Measurements from ENCODE around the gene CETN1.

The CETN1 gene

DNA sequence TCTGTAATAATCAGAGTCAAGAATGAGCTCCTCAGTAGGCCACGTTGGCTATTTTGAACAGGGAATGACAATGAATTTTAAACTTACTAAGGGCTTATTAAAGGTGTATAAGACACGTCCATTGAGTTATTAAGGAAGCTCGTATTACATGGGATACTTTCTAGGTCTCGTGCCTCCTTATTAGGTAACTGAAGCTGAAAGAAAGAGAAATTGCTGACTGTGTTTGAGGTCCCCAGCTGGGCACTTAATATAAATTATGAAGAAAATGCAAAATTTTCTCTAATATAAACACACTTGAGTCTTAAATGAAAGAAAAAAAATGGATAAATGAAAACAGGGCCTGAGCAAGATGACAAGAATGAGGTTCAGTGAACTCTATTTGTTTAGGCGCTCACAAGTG lies 38.4 kb downstream of the CETN1 start:
- Histone ChIP-seq H3K27ac (ENCODE audit: insufficient read depth, low read length, poor library complexity, severe bottlenecking) (no peak overlapping the region), H3K36me3 (ENCODE audit: control insufficient read depth, insufficient read depth, low read length) (no peaks in the 10 kb centered on the region), H3K4me1 (ENCODE audit: control insufficient read depth, insufficient read depth, low read length, poor library complexity, severe bottlenecking) (no peaks in the 10 kb centered on the region), H3K9me3 (ENCODE audit: control insufficient read depth, low read length) (no peaks in the 10 kb centered on the region), H3K4me3 (ENCODE audit: insufficient read depth, low read depth, low read length, poor library complexity, severe bottlenecking) (no peak overlapping the region), H3K27me3 (replicated peaks; ENCODE audit: control insufficient read depth, insufficient read depth, low read length, poor library complexity, severe bottlenecking) (no peaks in the 10 kb centered on the region)
- DNase-seq: no peak

DNA sequence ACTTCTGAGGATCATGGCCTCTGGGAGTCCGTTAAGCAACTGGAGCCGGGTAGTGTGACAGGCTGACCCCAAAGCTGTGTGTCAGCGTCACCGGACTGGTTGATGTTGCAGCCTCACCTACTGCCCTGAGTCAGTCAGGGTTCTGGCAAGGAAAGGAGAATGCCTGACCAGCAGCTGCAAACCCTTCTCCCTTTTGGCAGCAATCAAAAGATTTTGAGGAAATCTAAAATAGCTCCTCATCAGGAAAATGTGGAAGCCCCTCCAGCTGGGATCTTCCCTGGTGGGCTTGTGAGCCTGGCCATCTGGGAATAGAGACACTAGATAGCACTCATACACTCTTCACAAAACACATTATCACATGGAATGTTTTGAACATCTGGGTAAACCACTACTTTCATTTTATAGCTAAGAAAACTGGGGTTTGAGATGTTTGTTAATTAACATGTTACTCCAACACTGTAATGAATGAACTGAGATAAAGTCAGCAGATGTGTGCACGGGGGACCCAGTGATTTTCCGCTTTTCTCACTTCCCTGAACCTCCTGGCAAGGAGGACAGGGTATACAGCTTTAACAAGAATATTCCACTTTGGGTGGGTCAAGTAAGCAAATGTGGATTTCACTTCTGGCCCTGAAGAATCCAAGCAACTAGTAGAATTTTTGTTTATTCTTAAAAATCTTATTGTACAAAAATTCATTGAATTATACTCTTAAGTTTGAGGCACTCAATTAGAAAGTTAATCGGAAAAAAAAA lies 41.3 kb downstream of the CETN1 start:
- H3K27ac ChIP-seq (ENCODE audit: insufficient read depth, low read length, poor library complexity, severe bottlenecking): no peak overlapping the region
- no peaks in the 10 kb centered on the region for H3K36me3 ChIP-seq (ENCODE audit: control insufficient read depth, insufficient read depth, low read length)
- no peaks in the 10 kb centered on the region for H3K9me3 ChIP-seq (ENCODE audit: control insufficient read depth, low read length)
- H3K4me3 ChIP-seq (ENCODE audit: insufficient read depth, low read depth, low read length, poor library complexity, severe bottlenecking): no peak overlapping the region
- no peaks in the 10 kb centered on the region for H3K27me3 ChIP-seq (replicated peaks; ENCODE audit: control insufficient read depth, insufficient read depth, low read length, poor library complexity, severe bottlenecking)
- no peak for DNase-seq
- no peaks in the 10 kb centered on the region for H3K4me1 ChIP-seq (ENCODE audit: control insufficient read depth, insufficient read depth, low read length, poor library complexity, severe bottlenecking)

DNA sequence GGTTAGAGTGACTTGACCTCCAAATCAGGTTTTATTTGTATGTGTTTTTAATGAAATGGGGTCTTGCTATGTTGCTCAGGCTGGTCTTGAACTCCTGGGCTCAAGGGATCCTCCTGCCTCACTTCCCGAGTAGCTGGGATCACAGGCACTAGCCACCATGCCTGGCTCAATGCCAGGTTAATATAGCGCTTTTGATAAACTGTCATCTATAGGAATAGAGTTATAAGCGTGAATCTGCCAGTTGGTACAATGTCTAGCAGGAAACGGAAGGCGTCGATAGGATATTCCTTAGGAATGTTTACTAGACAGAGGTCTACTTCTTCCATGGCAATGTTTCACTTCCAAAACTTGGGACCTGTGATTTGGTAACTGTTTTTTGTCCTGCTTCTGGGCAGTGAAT lies 42.1 kb downstream of the CETN1 start:
- no peaks in the 10 kb centered on the region for H3K4me1 ChIP-seq (ENCODE audit: control insufficient read depth, insufficient read depth, low read length, poor library complexity, severe bottlenecking)
- no peaks in the 10 kb centered on the region for H3K9me3 ChIP-seq (ENCODE audit: control insufficient read depth, low read length)
- no peaks in the 10 kb centered on the region for H3K36me3 ChIP-seq (ENCODE audit: control insufficient read depth, insufficient read depth, low read length)
- no peak for DNase-seq
- no peak overlapping the region for H3K27ac ChIP-seq (ENCODE audit: insufficient read depth, low read length, poor library complexity, severe bottlenecking)
- H3K27me3 ChIP-seq (replicated peaks; ENCODE audit: control insufficient read depth, insufficient read depth, low read length, poor library complexity, severe bottlenecking): no peaks in the 10 kb centered on the region
- no peak overlapping the region for H3K4me3 ChIP-seq (ENCODE audit: insufficient read depth, low read depth, low read length, poor library complexity, severe bottlenecking)

DNA sequence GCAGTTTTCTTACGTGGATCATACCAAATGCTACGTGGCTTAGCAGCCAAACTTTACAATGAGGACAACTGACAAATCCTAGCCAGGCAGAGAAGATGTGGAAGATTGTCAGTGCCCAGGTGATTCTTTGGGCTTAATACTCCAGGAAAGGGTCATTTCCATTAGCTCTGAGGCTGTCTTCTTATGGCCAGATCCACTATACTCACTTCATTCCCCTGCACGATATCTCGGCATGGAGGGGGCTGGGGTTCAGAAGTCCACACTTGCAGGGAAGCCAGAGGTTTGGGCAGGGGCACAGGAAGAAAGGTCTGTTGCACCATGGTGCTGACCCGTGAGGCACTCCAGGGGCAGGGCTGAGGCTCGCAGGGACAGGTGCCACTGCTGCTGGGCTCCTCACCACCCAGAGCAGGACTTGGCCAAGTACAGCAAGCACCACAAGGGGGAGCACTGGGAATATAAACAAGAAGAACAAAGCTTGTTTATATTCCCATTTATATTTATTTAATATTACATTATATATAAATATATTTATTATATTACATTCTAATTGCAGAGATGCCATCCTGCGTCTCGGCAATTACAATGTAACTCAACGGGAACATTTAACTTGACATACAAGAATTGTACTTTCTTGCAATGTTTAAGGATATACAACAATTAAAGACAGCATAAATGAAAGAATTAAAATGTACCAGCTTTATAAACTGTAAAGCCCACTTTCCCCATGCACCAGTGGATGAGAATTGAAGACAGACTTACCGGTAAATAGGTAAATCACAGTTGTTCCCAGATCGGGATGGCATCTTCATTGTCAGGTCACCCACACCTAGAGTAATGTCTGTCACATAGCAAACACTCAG lies 43.8 kb downstream of the CETN1 start:
- Histone ChIP-seq H3K4me1 (ENCODE audit: control insufficient read depth, insufficient read depth, low read length, poor library complexity, severe bottlenecking) (no peaks in the 10 kb centered on the region), H3K4me3 (ENCODE audit: insufficient read depth, low read depth, low read length, poor library complexity, severe bottlenecking) (no peak overlapping the region), H3K36me3 (ENCODE audit: control insufficient read depth, insufficient read depth, low read length) (no peaks in the 10 kb centered on the region), H3K27ac (ENCODE audit: insufficient read depth, low read length, poor library complexity, severe bottlenecking) (no peak overlapping the region), H3K27me3 (replicated peaks; ENCODE audit: control insufficient read depth, insufficient read depth, low read length, poor library complexity, severe bottlenecking) (no peaks in the 10 kb centered on the region), H3K9me3 (ENCODE audit: control insufficient read depth, low read length) (no peaks in the 10 kb centered on the region)
- peak in 2 of 3 donors; percentile 9 to 29 for DNase-seq

DNA sequence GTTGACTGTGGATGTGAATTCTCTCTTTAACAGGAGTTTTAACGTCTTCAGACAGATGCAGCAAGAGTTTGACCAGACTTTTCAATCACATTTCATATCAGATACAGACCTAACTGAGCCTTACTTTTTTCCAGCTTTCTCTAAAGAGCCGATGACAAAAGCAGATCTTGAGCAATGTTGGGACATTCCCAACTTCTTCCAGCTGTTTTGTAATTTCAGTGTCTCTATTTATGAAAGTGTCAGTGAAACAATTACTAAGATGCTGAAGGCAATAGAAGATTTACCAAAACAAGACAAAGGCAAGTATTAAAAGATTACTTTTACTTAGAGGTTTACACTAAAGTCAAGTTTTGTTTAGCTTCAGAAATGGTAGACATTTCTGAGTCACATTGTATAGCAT lies 47.1 kb downstream of the CETN1 start:
- H3K4me3 ChIP-seq (ENCODE audit: insufficient read depth, low read depth, low read length, poor library complexity, severe bottlenecking): no peak overlapping the region
- no peak for DNase-seq
- no peaks in the 10 kb centered on the region for H3K36me3 ChIP-seq (ENCODE audit: control insufficient read depth, insufficient read depth, low read length)
- no peaks in the 10 kb centered on the region for H3K9me3 ChIP-seq (ENCODE audit: control insufficient read depth, low read length)
- H3K27me3 ChIP-seq (replicated peaks; ENCODE audit: control insufficient read depth, insufficient read depth, low read length, poor library complexity, severe bottlenecking): no peaks in the 10 kb centered on the region
- no peaks in the 10 kb centered on the region for H3K4me1 ChIP-seq (ENCODE audit: control insufficient read depth, insufficient read depth, low read length, poor library complexity, severe bottlenecking)
- no peak overlapping the region for H3K27ac ChIP-seq (ENCODE audit: insufficient read depth, low read length, poor library complexity, severe bottlenecking)

DNA sequence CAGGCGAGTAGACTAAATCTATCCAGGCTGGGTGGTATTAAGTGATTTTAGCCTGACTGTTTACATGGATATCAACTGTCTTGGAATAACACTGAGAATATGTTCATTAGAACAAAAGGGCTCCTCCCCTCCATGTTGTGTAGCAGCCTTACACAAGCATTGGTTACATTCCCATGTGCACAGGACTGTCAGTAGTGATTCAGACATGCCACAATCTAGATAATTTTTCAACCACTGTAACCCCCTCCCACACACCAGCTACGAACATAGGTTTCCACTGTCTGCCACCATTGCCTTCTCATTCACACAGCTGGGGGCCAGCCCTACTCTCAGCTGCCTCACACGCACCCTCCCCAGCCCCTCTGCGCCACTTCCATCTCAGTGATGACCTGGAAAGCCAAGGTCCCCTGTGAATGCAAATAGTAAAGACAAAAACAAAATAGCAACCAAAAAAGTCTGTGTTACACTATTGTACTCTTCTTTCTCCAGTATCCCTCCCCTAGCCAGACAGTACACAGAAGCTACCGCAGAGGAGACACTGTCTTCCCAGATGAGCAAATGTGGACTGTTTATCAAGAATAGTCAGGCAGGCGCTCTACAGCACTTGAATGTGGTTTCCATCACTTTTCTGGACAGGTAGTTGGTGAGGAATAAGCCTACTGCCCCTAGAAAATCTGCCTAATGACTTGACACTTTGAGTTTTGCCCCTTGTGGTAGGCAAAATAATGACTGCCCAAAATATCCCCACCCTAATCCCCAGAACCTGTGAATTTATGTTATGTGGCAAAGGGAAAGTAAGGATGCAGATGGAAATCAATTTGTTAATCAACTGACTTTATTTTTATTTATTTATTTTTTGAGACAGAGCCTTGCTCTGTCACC lies 49.3 kb downstream of the CETN1 start:
- DNase-seq: no peak
- Histone ChIP-seq H3K27me3 (replicated peaks; ENCODE audit: control insufficient read depth, insufficient read depth, low read length, poor library complexity, severe bottlenecking) (no peaks in the 10 kb centered on the region), H3K27ac (ENCODE audit: insufficient read depth, low read length, poor library complexity, severe bottlenecking) (no peak overlapping the region), H3K36me3 (ENCODE audit: control insufficient read depth, insufficient read depth, low read length) (no peaks in the 10 kb centered on the region), H3K4me1 (ENCODE audit: control insufficient read depth, insufficient read depth, low read length, poor library complexity, severe bottlenecking) (no peaks in the 10 kb centered on the region), H3K9me3 (ENCODE audit: control insufficient read depth, low read length) (no peaks in the 10 kb centered on the region), H3K4me3 (ENCODE audit: insufficient read depth, low read depth, low read length, poor library complexity, severe bottlenecking) (no peak overlapping the region)

DNA sequence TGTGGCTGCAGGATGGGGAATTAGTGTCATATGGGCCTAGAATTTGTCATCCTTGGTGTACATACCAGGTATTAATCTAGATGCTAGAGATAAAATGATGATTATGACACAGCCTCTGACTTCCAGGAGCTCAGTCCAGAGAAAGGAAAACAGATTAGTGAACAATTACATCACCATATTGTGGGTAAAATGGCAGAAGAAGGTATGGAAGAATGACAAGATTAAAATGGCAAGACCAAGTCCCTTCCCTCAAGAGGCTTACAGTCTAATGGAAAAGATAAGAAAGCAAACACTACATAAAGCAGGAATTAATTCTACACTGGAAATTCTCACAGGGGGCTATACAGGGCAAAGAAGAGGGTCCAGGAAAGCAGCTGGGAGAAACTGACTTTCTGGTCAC lies 51.4 kb downstream of the CETN1 start:
- H3K36me3 ChIP-seq (ENCODE audit: control insufficient read depth, insufficient read depth, low read length): no peaks in the 10 kb centered on the region
- no peaks in the 10 kb centered on the region for H3K9me3 ChIP-seq (ENCODE audit: control insufficient read depth, low read length)
- H3K4me1 ChIP-seq (ENCODE audit: control insufficient read depth, insufficient read depth, low read length, poor library complexity, severe bottlenecking): no peaks in the 10 kb centered on the region
- no peak for DNase-seq
- no peaks in the 10 kb centered on the region for H3K27me3 ChIP-seq (replicated peaks; ENCODE audit: control insufficient read depth, insufficient read depth, low read length, poor library complexity, severe bottlenecking)
- H3K4me3 ChIP-seq (ENCODE audit: insufficient read depth, low read depth, low read length, poor library complexity, severe bottlenecking): no peak overlapping the region
- no peak overlapping the region for H3K27ac ChIP-seq (ENCODE audit: insufficient read depth, low read length, poor library complexity, severe bottlenecking)

Data from effector memory CD4-positive, alpha-beta T cell (primary cell).